GM19238 (cell line): ENCODE results near the gene PRSS38.

Experiments
- DNase-seq: peaks from one replicate; pipeline ENCODE4 v3.0.0; 2011; ENCODE audit warnings: low spot score; ENCODE audit not compliant: insufficient read length

The PRSS38 gene

GRCh38 chr1:227793079-227793947, 22.2 kb upstream of the PRSS38 start:
- no peak for DNase-seq

GRCh38 chr1:227793948-227794816, 21.3 kb upstream of the PRSS38 start:
- DNase-seq, result no peak

- DNase-seq, result no peak
Observed at GRCh38 chr1:227794817-227795192, 20.7 kb upstream of the PRSS38 start.

- no peak for DNase-seq
Observed at GRCh38 chr1:227795732-227796131, 19.7 kb upstream of the PRSS38 start.

- DNase-seq, result no peak
Observed at GRCh38 chr1:227796359-227796915, 19.0 kb upstream of the PRSS38 start.

- DNase-seq, result no peak
Observed at GRCh38 chr1:227797144-227797543, 18.3 kb upstream of the PRSS38 start.

GRCh38 chr1:227797625-227798024, 17.9 kb upstream of the PRSS38 start:
- no peak for DNase-seq

GRCh38 chr1:227798078-227798802, 17.2 kb upstream of the PRSS38 start:
- DNase-seq, result no peak

GRCh38 chr1:227799756-227800155, 15.7 kb upstream of the PRSS38 start:
- no peak for DNase-seq

GRCh38 chr1:227803933-227804332, 11.5 kb upstream of the PRSS38 start:
- DNase-seq, result no peak

- no peak for DNase-seq
Observed at GRCh38 chr1:227805606-227806197, 9.8 kb upstream of the PRSS38 start.

- DNase-seq, result no peak
Observed at GRCh38 chr1:227808566-227808965, 6.9 kb upstream of the PRSS38 start.

GRCh38 chr1:227809026-227809425, 6.4 kb upstream of the PRSS38 start:
- DNase-seq, result no peak

- no peak for DNase-seq
Observed at GRCh38 chr1:227813962-227814361, 1.5 kb upstream of the PRSS38 start.

- DNase-seq, result no peak
Observed at GRCh38 chr1:227816750-227817446, 1.4 kb downstream of the PRSS38 start.

- no peak for DNase-seq
Observed at GRCh38 chr1:227823537-227823936, 8.1 kb downstream of the PRSS38 start.

GRCh38 chr1:227824204-227824603, 8.7 kb downstream of the PRSS38 start:
- DNase-seq, result no peak

- no peak for DNase-seq
Observed at GRCh38 chr1:227828786-227829185, 13.3 kb downstream of the PRSS38 start.

- no peak for DNase-seq
Observed at GRCh38 chr1:227838181-227838580, 22.7 kb downstream of the PRSS38 start.

GRCh38 chr1:227841096-227841495, 25.6 kb downstream of the PRSS38 start:
- no peak for DNase-seq
